ENCODE data around the gene TRIM64.
"Not testable (repeated sequence)": the region's sequence is repeated elsewhere in the genome, so short reads cannot be mapped to it uniquely, and the experiment has no call there.

DNA sequence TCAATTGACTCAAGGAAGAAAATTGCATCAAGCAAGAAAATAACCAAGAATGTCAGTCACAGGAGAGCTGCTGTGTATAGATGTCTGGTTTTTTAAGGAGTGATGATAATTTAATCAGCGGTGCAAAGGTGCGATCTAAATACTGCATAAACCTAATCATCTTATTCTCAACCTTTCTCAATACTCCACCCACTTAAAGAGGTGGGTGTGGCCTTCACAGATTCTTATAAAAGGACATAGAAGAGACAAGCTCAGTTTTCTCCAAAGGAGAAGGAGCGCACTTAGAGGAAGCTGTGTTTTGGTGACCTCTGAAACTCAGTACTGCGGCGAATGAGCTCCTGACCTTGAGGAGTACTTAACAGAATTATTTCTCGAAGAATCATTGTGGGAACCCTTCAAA lies 42.1 kb upstream of the TRIM64 start, which contains the start of gene TRIM49D2:
- not testable (repeated sequence) for TF ChIP-seq POLR2A (IDR thresholded peaks at IDR 0.05; ENCODE audit: low read depth, low read length); PAX5 (IDR thresholded peaks at IDR 0.05; ENCODE audit: insufficient read depth, low read length, severe bottlenecking); SPI1 (IDR thresholded peaks at IDR 0.05; ENCODE audit: low read depth, low read length); POLR2AphosphoS5 (IDR thresholded peaks at IDR 0.05; ENCODE audit: low read depth, low read length); TAF1 (IDR thresholded peaks at IDR 0.05; ENCODE audit: low read depth, low read length); POU2F2 (IDR thresholded peaks at IDR 0.05; ENCODE audit: low read depth, low read length)
